NCI-H1105 treated with DMSO at 0.1 percent for 48 hours (cell line): ENCODE measurements around the gene THSD7B.
A peak's percentile ranks its signal among the peaks of the same experiment; 100 is the strongest.
"Not testable (repeated sequence)": the region's sequence is repeated elsewhere in the genome, so short reads cannot be mapped to it uniquely, and the experiment has no call there.

Experiments used
- DNase-seq: peaks from one replicate; lab custom pipeline; 2025; lab: John Stamatoyannopoulos, UW

THSD7B gene

DNA sequence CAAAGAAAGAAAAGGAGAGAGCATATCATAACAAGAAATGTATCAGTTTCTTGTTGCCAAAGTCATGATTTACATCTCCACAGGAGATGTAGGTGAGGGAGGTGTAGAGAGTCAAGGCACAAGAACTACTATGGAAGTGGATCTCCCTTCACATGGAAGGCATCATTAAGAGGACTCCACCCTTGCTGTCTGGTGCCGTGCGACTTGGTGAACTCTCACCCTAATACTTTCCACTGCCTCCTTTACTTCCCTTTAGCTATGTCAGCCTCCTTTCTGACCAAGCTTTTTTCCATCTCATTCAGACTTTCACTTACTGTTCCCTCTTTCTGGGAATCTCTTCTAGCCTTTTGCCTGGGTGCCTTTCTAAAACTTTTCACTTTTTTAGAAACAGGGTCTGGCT lies 490.0 kb downstream of the THSD7B start:
- no peak for DNase-seq

DNA sequence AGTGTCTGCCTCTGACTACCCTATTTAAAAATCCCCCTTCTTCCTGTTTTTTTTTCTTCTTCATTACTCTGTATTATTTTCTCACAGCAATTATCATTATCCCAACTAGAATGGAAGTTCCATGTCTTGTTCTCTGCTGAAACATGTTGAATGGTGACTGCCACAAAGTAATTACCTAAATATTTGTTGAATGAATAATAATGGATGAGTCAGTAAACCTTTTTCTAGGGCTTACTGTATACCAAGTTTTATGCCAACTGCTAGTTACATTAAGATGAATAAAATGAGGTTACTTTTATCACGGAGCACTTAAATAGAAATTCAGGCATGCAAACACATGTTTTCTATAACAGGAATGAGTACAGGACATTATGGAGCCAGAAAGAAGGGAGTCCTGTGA lies 490.6 kb downstream of the THSD7B start:
- no peak for DNase-seq

DNA sequence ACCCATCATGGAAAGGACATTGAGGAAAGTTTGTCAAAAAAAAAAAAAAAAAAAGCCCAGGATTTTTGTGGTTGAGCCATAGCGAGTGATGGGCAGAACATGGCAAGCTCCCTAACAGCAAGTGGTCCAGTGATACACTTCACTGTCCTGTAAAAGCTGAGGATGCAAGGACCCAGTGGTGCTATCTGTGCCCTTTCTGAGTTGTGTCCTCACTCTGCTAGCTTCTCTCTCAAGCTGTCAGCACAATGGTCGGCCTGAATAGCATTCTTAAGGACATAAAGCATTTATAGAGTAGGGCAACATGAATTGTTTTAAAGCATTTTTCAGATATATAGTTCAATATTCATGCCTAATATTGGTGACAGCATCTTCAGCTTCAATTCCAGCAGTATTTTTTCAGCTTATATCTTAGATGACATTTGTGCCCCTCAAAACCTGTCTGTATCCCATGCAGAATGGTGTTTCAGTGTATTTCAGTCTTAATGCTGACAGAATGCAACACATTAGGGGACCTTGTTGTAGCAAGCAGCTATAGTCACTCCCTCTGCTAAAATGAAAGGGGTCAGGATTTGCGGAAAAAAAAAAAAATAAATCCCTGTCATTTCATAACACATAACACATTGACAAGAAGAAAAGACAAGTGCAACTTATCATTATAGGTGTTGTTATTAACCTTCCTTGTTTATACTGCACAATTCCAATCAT lies 496.7 kb downstream of the THSD7B start:
- DNase-seq = no peak

DNA sequence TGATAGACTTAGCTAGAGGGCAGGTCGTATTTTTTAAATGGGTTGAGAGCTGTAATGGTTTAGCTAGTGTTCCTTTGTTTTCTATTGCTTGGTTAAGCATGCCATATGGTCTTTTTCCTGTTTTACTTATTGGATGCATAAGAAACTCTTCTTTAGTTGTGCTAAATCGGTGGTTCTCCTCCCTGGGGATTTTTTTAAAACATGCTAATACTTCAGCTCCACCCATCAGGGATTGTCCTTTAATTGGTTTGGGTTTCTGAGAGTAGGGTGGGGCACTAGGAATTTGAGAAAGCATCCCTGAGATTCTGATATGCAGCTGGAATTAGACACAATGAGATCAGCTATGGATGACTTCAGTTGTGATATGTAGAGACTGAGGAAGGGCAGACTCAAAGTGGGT lies 497.2 kb downstream of the THSD7B start:
- DNase-seq = no peak

DNA sequence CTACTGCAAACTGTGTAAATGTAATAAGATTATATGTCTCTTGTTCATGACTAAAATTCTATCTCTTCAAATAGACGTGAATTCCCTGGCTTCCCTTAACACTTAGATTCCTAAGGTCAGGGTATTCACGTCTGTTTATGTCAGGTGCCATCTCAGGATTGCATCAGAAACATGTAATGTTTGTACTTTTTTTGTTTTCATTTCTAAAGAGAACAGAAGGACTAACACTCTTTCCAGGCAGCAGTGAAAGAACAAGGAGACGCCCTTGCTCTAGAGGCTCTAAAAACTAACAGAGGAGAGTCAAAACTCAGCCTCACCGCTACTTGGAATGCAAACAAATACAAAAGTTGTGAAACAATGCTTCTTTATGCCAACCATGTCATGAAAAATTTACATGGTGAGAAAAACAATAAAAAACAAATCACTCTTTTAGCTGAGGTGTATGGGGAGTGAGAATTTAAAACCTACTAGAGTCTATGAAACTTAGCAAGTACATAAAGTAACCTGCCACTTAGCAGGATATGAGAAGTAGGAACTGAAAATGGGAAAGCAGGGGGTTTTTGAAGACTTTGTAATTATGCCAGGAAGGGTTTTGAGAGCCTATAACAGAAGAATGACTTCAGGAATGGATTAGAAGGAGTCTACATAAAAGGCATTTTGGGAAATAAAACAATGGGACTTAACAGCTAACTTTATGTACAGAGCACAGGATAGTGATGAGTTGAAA lies 522.7 kb downstream of the THSD7B start:
- DNase-seq = no peak

DNA sequence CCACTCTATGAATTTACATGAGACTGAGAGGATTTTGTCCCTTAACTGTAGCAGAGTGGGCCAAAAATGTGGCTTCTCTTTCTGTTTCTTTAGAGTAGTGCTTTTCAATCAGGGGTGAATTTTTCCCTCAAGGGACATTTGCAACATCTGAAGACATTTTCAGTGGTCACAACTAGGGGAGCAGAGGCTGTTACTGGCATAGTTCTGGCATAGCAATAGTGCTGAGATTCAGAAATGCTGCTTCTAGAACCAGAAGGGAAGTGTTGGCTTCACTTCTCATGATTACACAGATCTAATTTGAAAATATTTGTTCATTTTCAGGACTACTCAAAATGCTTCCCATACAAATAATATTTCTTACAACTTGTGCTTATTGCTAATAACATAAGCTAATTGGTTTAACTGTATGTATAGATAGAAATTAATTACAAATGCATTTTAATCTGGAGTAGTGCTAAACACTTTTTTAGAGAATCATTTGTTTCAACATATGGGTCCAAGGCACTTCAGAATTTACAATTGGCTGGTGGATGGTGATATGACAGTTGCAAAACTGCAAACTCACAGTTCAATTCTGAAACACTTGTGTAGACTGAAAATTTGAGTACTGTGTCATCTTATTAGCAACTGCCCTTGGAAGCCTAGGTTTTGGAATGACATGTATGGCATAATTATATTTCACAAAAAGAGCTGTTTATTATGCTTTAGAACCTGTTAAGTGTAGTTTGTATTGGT lies 526.7 kb downstream of the THSD7B start:
- no peak for DNase-seq

DNA sequence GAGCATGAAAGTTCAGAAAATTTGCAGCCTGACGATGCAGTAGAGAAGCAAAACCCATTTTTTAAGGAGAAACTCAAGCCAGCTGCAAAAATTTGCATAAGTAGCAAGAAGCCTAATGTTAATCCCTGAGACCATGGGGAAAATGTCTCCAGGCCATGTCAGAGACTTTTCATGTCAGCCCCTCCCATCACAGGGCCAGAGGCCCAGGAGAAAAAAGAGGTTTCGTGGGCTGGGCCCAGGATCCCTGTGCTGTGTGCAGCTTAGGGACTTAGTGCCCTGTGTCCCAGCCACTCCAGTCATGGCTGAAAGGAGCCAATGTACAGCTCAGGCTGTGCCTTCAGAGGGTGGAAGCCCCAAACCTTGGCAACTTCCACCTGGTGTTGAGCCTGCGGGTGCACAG lies 533.0 kb downstream of the THSD7B start:
- DNase-seq = no peak

DNA sequence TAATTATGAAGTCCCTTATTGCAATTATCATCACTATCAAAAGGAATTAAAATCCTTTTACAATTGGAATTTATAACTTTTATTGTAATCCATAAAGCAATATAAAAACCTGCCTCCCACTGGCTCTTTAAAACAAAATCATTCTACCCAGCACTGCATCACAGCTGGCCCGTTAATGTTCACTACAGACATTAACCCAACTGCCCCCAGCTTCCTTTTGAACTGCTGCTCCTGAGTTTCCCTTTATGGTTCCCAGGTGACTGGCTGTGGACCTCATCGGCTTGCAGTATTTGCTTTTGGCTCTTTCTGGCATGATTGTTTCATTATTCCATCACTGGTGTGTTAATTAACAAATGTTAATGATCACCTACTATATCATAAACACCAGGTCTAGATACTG lies 535.6 kb downstream of the THSD7B start:
- DNase-seq = no peak

DNA sequence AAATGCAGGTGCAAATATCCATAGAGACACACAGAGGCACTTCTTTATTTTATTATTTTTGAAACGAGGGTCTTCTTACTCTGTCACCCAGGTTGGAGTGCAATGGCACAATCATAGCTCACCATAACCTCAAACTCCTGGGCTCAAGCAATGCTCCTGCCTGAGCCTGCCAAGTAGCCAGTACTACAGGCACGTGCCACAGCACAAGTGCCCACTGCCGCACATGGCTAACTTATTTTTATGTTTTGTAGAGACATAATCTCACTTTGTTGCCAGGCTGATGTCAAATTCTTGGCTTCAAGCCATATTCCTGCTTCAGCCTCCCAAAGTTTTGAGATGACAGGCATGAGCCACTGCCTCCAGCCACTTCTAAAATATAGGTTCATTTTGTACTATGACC lies 537.6 kb downstream of the THSD7B start:
- DNase-seq = no peak

DNA sequence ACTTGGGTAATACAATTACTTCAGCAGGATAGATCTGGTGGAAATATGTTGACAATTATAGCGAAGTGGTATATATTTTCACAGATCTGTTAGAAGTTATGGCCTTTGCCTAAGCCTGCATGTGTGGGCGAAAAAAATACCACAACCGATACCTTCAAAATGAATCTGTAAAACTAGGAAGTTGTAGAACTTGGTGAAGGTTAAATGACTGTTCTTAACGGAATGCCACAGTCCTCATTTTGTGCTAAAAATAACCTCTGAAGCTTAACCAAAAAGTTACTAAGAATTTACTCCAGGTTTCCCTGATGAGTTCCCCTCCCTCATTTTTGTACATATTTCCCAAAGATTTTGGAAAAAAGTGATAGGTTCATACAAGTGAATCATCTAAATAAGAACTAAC lies 550.7 kb downstream of the THSD7B start:
- DNase-seq = no peak

DNA sequence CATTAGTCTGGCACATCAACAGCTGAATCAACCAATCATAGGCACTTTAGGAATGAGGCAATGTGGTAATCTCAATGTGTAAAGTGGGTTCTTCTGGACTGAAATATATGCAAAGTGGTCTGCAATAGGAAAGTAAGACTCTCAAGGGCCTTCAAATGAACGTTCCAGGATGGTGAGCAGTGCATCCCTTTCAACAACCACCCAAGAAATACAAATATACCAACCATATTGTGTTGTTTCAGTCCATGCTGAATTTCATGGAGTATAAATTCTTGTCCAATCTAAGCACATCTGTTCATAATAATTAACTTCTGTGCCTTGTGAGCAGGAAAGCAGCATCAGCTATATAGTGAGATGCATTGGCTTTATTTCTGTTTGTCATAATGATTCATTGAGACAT lies 556.2 kb downstream of the THSD7B start:
- DNase-seq = no peak

DNA sequence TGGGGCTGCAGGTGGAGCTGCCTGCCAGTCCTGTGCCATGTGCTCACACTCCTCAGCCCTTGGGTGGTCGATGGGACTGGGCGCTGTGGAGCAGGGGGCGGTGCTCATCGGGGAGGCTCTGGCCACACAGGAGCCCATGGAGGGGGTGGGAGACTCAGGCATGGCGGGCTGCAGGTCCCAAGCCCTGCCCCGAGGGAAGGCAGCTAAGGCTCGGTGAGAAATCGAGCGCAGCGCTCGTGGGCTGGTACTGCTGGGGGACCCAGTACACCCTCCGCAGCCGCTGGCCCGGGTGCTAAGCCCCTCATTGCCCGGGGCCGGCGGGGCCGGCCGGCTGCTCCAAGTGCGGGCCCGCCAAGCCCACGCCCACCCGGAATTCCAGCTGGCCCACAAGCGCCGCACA lies 566.2 kb downstream of the THSD7B start:
- DNase-seq = not testable (repeated sequence)

DNA sequence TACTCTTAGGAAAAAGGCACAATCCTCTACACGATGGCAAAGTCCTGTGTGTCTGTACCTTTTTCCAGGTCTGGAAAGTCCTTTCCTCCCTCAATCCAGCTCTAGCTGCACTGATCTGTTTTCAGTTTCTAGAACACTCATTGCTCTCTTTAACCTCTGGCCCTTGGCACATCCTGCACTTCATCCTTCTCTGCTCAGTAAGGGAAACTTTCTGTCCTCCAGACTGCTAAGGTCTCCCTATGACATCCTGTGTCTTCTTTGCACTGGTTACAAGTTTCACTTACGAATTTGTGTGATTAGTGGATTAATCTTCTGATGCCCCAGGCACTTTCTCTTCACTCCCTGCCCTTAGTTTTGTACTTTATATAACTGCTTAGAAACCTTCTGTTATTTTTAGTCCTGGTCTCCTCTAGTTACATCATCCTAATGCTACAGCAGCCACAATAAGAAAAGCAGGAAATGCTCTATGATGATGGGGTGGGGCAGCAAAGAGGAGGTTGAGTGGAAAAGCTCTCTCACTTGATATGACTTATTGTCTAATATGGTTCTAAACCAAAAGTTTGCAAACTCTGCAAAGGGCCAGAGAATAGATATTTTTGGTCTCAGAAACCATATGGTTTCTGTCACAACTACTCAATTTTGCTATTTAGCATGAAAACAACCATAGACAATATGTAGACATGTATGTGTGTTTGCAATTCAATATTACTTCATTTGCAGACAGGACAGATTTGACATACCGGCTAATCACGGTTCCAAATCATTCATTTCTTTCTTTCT lies 568.2 kb downstream of the THSD7B start:
- DNase-seq = no peak

DNA sequence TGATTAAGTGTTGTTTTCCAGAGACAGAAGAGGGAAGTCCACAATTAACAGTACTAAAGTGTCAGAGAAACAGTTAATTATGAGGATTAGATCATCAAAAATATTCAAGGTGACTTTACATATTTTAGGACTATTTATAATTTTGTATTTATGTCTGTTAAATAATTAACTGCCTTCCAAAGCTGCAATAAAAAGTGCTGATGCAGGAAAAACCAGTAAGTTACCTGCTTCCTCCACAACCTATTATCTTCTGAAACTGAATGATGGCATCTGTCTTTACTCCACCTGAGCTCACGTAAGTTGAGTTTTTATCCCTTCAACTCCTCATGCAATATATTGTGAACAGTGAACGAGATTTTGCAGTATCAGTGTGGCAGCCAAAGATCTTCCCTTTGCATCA lies 570.7 kb downstream of the THSD7B start:
- no peak for DNase-seq

DNA sequence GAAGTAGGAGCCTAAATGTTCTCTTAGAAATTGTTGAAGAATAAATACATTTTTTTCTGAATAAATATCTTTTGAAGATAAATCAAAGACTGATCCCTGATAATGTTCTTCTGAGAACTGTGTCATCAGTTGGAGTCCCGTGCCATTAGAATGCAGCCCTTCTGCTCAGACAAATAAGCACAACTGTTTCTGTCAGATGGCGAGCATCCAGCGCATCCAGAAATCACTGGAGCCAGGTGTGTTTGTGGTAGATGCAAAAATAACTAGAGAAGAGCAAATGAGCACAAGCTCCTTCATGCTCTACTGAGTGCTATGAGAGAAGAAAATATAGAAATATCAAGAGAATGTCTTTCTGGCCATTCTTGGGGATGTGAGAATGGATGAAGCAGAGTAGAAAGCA lies 573.7 kb downstream of the THSD7B start:
- DNase-seq = peak; percentile 75

DNA sequence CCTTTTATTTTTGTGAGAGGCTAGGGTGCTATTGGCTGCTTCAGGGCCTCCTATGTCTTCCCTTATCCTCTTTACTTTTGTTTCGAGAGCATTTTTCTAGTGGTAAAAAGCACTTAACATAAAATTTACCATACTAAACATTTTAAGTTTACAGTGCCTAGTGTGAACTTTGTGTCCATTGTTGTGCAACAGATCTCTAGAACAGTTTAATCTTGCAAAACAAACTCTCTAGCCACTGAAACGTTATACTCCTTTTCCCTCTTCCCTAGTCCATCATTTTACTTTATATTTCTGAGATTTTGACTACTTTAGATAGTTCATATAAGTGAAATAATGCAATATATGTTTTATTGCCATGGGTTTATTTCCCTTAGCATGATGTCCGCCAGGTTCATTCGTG lies 580.6 kb downstream of the THSD7B start:
- no peak for DNase-seq

DNA sequence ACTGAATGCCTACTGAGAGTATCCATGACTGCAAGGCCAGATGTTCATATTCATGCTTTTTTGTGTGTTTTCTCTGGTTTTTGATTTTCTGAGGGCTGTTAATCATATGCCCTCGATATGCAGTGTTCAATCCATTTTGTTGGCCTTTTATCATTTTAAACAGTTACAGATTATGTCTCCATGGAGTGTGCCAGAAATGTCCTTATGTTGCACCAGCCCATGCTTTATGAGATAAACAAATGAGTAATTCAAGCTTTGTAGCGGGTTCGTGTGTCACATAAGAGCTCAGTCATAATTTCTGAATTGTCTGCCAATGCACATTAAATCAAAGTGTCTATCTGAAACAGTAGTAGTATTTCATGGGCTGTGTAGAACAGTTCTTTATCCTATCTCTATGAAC lies 583.0 kb downstream of the THSD7B start:
- DNase-seq = no peak

DNA sequence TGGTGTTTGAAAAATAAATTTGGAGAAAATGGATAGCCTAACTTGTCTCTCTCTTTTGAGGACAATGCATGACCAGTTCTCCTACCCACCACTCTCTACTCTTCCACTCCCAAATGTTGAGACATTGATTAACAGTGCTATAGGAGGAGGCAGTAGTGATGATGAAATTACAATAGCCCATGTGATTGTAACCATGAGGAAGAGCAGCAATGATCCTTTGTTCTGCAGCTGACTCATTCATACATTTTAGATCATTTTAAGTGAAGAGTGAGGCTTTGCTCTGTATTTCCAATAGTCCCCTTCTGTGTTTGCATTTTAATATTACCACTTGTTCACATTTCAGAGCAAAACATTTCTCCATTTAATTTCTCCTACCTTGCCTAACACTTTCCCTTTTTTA lies 592.3 kb downstream of the THSD7B start:
- DNase-seq = no peak

DNA sequence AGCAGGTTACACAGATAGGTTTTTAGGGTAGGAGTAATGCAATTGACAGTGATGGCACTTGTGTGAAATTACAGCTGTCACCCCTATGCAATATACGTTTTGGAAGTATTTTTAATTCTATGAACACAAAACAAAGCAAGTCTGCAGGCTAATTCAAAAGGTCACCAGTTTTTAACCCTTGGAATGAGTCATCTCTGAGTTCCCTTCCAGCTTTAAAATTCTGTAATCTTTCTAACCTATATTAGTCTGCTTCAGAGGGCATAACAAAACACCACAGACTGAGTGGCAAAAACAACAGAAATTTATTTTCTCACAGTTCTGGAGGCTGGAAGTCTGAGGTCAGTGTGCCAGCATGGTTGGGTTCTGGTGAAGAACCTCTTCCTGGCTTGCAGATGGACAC lies 602.0 kb downstream of the THSD7B start:
- DNase-seq = no peak

DNA sequence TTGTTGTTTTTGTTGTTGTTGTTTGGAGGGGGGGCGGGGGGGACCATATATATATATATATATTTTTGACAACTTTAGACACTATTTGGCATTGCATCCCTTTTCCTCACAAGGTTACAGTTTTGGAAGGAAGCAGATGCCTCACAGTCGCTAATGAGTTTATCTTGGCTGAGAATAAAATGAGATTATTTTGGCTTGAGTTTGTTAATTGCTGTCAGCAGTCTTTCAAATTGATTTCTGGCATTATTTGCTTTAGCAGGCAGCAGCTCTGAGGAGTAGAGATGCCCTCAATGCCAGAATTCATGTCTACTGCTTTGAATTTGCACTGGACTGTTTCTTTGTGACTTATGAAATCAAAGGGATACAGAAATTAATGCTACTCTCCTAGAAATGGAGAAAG lies 603.8 kb downstream of the THSD7B start:
- DNase-seq = peak; percentile 55

DNA sequence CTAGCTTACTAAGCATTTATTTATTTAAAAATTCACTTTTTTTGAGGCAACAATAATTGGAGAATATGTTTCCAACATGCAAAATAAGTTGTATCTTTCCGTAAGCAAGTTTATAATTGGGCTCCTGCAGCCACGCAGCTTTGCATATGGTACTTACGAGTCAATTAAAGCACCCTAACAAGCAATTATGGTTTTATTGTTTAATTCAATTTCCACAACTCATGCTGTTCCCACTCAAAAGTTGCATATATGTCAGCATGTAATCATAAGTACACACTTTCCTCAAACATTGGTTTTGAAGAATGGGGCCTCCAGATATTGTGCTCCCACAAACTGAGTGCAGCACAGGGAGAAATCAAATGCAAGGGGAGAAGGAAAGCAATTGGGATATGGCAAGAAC lies 613.8 kb downstream of the THSD7B start:
- DNase-seq = no peak

DNA sequence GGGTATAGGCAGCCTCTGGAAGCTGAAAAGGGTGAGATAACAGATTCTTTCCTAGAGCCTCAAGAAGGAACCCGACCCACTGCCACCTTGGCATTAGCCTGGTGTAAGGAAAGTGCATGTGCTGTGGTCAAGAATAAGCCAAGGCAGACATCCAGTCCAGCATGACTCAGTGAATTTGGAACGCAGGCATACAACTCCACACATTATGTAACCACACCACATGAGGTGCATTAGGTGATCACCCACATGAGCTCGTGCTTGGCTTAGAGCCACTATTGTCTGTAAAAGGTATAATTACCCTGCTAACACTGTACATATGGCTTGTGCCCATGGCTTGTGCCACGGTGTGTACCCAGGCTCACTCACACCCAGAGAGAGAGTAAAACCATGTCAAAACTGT lies 615.3 kb downstream of the THSD7B start:
- DNase-seq = no peak

DNA sequence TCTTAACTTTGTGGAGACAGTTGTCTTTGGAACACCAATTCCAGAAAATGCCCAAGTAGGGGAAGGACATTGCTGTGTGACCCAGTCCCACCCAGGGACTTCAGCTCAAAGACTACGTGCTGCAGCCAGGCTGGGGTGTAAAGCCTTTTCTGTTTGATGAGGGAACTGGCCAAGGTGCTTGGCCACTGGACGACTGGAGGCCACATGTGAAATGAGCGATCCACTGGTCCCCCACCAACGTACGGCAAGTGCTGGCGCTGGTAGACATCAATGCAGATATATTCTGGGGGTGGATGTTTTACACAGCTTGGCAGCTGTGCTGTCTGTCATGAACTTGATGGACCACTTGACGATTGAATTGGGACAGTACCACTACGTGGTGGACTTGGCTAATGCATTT lies 616.4 kb downstream of the THSD7B start:
- DNase-seq = no peak
